Stimulated activated naive CD8-positive, alpha-beta T cell treated with anti-CD3 and anti-CD28 coated beads, Interleukin-15, Interleukin-2, amounts not matched to agents 100 ng/mL and 50 ng/mL, for 24 hours (primary cell): ENCODE data around the gene SLC52A3.

Experiments
- H3K27ac Mint-ChIP-seq: one replicate; pipeline ENCODE4 v1.8.0; 2021; ENCODE audit warnings: mild to moderate bottlenecking, mixed read lengths
- H3K27me3 Mint-ChIP-seq: one replicate; pipeline ENCODE4 v1.8.0; 2021; ENCODE audit warnings: mixed read lengths
- H3K36me3 Mint-ChIP-seq: one replicate; pipeline ENCODE4 v1.8.0; 2021; ENCODE audit warnings: low read depth, mixed read lengths
- H3K4me1 Mint-ChIP-seq: one replicate; pipeline ENCODE4 v1.8.0; 2021; ENCODE audit warnings: low read depth, mixed read lengths
- H3K4me3 Mint-ChIP-seq: one replicate; pipeline ENCODE4 v1.8.0; 2021; ENCODE audit warnings: mild to moderate bottlenecking, mixed read lengths
- H3K9me3 Mint-ChIP-seq: one replicate; pipeline ENCODE4 v1.8.0; 2021; ENCODE audit warnings: mixed read lengths

Gene SLC52A3

DNA sequence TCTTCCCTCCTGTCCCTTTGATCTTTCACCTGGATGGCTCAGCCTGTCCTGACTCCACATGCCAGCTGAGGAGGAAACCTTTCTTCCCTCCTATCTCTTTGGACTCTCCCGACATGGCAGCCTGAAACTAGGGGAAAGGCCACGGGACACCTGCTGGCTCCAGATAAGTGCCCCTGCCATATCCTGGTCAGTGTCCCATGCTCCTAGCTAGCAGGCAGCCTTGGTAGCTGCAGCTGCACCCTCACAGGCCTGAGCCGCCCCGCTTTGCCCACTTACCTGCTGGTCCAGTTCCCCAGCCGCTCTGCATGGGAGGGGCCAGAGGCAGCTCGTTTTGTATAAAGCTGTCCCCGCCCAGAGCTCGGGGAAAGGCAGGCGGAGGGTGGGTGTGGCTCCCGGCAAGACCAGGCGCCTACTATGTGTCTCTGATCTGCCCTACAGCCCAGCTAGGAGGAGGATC, 7.4 kb upstream of the SLC52A3 start:
- Mint-ChIP-seq H3K4me1 (no peaks in the 10 kb centered on the region), H3K27ac (no peak overlapping the region), H3K4me3 (no peak overlapping the region), H3K9me3 (no peaks in the 10 kb centered on the region), H3K36me3 (no peaks in the 10 kb centered on the region), H3K27me3 (peaks cover 13% of the 10 kb centered on the region)

- Mint-ChIP-seq H3K4me3 (no peak overlapping the region), H3K36me3 (no peaks in the 10 kb centered on the region), H3K4me1 (no peaks in the 10 kb centered on the region), H3K27ac (no peak overlapping the region), H3K27me3 (peaks cover 13% of the 10 kb centered on the region), H3K9me3 (no peaks in the 10 kb centered on the region)
Observed at GRCh38 chr20:774660-775057, 6.4 kb upstream of the SLC52A3 start.

DNA sequence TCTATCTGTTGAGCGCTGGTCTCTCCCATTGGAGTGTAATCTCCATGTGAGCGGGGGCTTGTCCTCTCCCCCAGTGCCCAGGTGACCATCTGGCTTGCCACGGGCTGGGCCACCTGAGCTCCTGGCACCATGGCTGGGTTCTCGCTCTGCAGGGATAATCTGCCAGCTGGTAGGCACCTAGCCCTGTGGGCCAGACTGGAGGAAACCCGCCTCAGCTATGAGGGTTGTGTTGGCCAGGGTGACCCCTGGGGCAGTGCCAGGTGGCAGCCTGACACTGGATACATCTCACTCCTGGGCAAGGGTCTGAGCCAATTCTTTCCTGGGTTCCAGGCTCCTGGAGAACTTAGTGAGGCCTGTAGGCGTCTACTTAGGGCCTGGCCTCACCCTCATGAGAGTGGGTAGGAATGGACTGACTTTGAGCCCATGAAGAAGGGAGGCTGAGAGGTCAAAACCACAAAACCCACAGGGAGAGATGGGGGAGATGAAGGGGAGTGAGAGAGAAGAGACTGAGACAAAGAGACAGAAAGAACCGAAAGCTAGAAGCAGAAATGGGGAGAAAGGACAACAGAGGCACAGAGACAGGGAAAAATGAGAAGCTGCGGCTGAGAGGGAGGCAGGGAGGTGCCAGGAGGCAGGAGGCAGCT, 5.8 kb upstream of the SLC52A3 start:
- no peaks in the 10 kb centered on the region for H3K9me3 Mint-ChIP-seq
- no peaks in the 10 kb centered on the region for H3K4me1 Mint-ChIP-seq
- no peak overlapping the region for H3K27ac Mint-ChIP-seq
- no peaks in the 10 kb centered on the region for H3K36me3 Mint-ChIP-seq
- no peak overlapping the region for H3K4me3 Mint-ChIP-seq
- H3K27me3 Mint-ChIP-seq: peaks cover 13% of the 10 kb centered on the region

- H3K27ac Mint-ChIP-seq: no peak overlapping the region
- no peaks in the 10 kb centered on the region for H3K36me3 Mint-ChIP-seq
- no peaks in the 10 kb centered on the region for H3K4me1 Mint-ChIP-seq
- H3K9me3 Mint-ChIP-seq: no peaks in the 10 kb centered on the region
- peaks cover 13% of the 10 kb centered on the region for H3K27me3 Mint-ChIP-seq
- no peak overlapping the region for H3K4me3 Mint-ChIP-seq
Observed at GRCh38 chr20:772806-773205, 4.5 kb upstream of the SLC52A3 start.

DNA sequence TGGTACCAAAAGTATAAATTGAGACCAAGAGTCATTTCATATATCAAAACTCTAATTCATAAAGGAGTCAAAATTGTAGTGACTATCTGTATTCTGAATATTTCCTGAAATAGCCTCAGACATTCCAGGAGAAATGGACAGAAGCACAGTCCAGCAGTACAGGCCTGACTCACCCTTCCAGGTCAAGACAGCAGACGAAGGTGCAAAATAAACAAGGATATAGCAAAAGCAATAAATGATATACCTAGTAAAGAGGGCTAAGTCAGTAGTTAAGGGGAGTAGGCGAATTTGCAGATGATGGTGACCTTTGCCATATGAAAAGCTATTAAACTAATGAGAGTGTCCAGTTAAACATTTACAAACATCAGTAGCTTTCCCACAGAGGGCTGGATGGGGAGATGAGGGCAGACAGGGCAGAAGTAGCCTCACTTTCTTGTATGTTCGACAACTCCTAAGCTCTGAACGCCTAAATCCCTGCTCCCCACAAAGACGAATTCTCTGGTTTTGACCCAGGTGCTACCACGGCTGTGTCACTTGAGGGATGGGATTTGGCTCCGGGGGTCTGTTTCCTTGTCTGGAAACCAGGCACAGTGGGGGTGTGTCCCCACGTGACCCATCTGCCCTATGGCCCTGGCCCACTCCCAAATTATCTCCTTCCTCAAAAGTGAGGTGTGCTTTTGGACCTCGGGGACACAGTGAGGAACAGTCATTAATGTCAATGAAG, 3.6 kb upstream of the SLC52A3 start:
- Mint-ChIP-seq H3K27me3 (peaks cover 13% of the 10 kb centered on the region), H3K4me1 (no peaks in the 10 kb centered on the region), H3K27ac (no peak overlapping the region), H3K9me3 (no peaks in the 10 kb centered on the region), H3K36me3 (no peaks in the 10 kb centered on the region), H3K4me3 (no peak overlapping the region)

DNA sequence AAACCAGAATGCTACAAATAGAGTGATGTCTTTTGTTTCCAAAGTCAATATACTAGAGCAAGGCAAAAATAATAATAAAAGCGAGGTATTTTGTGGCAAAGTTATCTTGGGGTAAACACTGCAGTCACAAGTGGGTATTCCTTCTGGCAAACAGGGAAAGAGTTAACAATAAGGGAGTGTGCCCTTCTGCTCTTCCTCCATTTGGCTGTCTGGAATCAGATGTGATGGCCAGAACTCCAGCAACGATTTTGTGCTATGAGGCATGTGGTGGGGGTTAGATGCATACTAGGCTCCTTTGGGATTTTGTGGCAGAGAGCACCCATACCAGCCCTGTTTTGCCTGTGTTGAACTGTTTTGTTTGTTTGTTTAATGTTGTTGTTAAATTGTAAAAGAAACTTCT, 2.4 kb upstream of the SLC52A3 start:
- Mint-ChIP-seq H3K27ac (no peak overlapping the region), H3K9me3 (no peaks in the 10 kb centered on the region), H3K27me3 (peaks cover 13% of the 10 kb centered on the region), H3K4me3 (no peak overlapping the region), H3K36me3 (no peaks in the 10 kb centered on the region), H3K4me1 (no peaks in the 10 kb centered on the region)

DNA sequence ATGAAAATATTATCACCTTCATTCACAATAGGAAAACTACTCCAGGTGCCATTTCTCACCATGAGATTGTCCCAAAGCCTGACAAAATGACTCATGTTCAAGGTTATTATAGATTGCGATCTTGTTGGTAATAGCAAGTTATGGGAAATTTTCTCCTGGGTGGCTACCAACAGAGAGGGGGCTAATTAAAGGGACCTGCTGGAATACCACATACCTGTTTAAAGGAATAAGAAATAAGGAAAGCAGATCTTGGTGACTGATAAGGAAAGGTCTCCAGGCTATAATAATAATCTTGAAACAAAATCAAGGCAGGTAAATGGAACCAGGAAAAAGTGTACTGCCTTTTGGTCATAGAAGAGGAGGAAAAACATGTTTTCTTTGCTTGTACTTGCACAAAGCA, 1.4 kb downstream of the SLC52A3 start:
- Mint-ChIP-seq H3K27me3 (peaks cover 7% of the 10 kb centered on the region), H3K4me3 (no peak overlapping the region), H3K4me1 (peaks cover 12% of the 10 kb centered on the region), H3K36me3 (no peaks in the 10 kb centered on the region), H3K27ac (no peak overlapping the region), H3K9me3 (no peaks in the 10 kb centered on the region)

GRCh38 chr20:764255-764654, 4.0 kb downstream of the SLC52A3 start:
- no peak overlapping the region for H3K4me3 Mint-ChIP-seq
- peaks cover 3% of the 10 kb centered on the region for H3K27me3 Mint-ChIP-seq
- no peak overlapping the region for H3K27ac Mint-ChIP-seq
- H3K9me3 Mint-ChIP-seq: no peaks in the 10 kb centered on the region
- no peaks in the 10 kb centered on the region for H3K36me3 Mint-ChIP-seq
- H3K4me1 Mint-ChIP-seq: peaks cover 12% of the 10 kb centered on the region

DNA sequence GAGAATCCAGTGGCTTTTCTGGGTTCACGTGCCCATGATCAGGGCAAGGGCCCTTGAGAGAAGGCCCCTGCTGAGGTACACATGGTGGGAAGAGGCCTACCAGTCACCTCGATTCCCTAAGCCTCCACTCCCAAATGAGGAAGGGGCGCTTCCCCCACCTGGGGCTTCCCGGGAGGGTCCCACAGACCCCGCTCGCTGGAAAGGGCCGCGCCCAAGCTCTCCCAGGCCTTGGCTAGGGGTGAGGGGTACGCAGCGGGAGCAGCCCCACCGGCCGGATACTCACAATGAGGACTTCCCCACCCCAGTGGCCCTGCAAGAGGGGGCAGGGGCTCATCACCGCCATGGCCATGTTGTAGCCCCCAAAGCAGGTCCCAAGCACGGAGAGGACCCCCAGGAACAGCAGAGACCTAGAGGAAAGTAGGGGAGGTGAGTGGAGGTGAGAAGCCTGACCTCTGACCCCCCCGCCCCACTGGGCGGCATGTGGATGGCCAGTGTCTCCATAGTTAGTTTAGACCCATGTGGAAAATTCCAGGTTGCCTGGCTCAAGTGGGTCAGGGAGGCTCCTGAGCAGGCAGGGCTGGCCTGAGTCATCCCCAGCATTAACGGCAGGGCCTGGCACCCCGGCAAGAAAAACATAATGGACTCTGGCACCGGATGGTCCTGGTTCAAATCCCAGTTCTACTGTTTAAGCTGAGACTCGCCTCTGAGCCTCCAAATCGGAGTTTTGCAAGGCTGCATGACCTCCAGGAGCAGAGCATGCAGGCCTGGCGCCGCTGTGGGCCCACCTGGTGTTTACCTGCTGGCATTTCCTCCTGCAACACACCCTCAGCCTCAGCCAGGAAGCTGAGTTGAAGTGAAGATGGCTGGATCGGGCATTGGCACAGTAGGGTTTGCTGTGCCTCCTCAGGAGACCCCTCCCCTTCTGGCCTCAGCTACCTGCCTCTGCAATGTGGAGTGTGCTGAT, 6.6 kb downstream of the SLC52A3 start:
- no peak overlapping the region for H3K4me3 Mint-ChIP-seq
- no peaks in the 10 kb centered on the region for H3K36me3 Mint-ChIP-seq
- H3K27me3 Mint-ChIP-seq: peaks cover 3% of the 10 kb centered on the region
- H3K4me1 Mint-ChIP-seq: peaks cover 12% of the 10 kb centered on the region
- no peaks in the 10 kb centered on the region for H3K9me3 Mint-ChIP-seq
- H3K27ac Mint-ChIP-seq: no peak overlapping the region

DNA sequence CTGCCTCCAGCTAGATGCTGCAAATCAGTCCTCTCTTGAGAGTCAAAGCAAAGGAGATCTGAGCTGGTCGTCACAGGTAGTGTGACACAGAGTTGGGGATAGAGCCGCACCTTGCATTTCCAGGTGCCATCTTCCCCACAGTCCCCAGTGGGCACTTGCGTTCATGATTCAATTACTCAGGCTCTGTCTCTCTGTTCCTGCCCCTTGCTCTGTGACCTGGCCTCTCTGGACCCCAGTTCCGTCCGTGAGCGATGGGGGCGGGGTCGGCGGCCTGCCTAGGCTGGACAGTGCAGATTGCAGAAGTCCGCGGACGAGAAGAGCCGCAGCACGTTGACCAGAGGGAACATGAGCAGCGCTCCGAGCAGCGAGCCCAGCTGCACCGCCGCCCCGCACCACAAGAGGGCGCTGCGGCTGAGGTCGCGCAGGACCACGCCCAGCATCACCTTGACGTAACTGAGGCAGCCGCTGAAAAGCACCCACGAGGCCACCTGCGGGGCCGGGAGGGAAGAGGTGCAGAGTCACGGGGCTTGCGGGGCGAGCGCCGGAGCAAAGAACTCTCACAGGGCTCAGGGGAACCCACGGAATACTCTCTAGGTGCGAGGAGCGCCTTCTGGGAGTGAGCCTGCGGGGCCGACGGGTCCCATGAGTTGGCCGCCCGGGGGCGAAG, 7.4 kb downstream of the SLC52A3 start:
- Mint-ChIP-seq H3K9me3 (no peaks in the 10 kb centered on the region), H3K4me3 (no peak overlapping the region), H3K27me3 (peaks cover 3% of the 10 kb centered on the region), H3K27ac (no peak overlapping the region), H3K36me3 (no peaks in the 10 kb centered on the region), H3K4me1 (peaks cover 12% of the 10 kb centered on the region)

DNA sequence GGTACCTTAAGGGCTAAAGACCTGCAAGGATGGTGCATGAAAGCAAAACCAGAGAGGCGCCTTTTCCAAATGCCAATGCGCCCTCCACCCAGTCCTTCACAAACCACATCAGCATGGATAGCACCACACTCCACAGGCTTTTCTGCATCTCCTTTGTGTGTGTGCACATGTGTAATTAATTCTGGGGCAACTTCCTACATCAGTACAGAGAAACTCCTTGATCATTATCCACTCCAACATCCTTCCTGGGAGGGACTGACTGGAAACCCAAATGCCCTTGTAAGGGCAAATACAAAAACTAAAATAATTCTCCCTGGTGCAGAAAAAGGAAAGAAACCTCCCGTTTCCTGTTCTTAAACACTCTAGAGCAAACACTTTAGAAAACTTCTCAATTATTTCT, 10.8 kb downstream of the SLC52A3 start:
- Mint-ChIP-seq H3K4me3 (no peak overlapping the region), H3K27me3 (peaks cover 3% of the 10 kb centered on the region), H3K36me3 (no peaks in the 10 kb centered on the region), H3K27ac (no peak overlapping the region), H3K4me1 (peaks cover 4% of the 10 kb centered on the region), H3K9me3 (no peaks in the 10 kb centered on the region)

DNA sequence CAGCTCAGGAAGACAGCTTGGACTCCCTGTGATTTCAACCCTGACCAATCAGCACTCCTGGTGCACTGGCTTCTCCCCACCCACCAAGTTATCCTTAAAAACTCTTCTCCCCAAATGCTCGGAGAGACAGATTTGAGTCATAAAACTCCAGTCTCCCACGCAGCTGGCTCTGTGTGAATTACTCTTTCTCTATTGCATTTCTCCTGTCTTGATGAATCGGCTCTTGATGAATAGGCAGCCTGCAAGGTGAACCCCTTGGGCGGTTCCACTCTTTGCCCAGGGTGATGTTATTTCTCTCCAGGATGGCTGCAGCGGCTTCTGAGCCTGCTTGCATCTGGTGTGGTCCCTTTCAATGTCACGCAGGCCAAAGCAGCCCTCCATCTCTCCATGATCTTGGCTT, 12.4 kb downstream of the SLC52A3 start:
- peaks cover 3% of the 10 kb centered on the region for H3K27me3 Mint-ChIP-seq
- no peaks in the 10 kb centered on the region for H3K36me3 Mint-ChIP-seq
- H3K4me1 Mint-ChIP-seq: peaks cover 4% of the 10 kb centered on the region
- no peaks in the 10 kb centered on the region for H3K9me3 Mint-ChIP-seq
- H3K27ac Mint-ChIP-seq: no peak overlapping the region
- no peak overlapping the region for H3K4me3 Mint-ChIP-seq

GRCh38 chr20:754904-755303, 13.4 kb downstream of the SLC52A3 start:
- peaks cover 4% of the 10 kb centered on the region for H3K4me1 Mint-ChIP-seq

DNA sequence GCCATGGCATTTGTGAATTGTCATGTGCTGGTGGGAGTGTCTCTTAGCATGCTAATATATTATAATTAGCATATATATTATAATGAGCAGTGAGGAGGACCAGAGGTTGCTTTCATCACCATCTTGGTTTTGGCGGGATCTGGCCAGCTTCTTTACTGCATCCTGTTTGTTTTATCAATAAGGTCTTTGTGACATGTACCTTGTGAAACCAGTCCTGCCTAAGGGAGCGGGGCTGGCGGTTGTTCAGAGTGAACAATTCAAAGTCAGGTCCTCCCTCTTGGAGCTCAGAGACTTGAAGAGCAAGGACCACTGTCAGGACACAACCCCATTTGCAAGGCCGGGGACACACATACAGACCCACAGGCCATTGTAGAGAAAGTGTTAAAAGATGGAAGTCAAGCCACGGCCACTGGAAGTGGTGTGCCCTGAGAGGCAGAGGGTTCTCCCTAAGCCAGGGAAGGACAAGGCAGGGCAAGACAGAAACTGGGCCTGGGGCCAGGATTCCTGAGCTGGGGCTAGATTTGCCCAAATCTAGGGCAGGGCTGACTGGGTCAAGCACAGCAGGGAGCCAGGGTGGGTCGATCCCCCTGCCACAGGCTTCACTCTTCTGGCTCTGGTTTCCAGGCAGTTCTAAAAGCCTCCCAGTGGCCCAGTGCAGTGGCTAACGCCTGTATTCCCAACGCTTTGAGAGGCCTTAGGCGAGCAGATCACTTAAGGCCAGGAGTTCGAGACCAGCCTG, 14.2 kb downstream of the SLC52A3 start:
- Mint-ChIP-seq H3K4me1 (peaks cover 4% of the 10 kb centered on the region), H3K9me3 (no peaks in the 10 kb centered on the region), H3K4me3 (no peak overlapping the region), H3K36me3 (no peaks in the 10 kb centered on the region), H3K27me3 (no peaks in the 10 kb centered on the region), H3K27ac (no peak overlapping the region)

More at GRCh38 chr20:754904-755303, 13.4 kb downstream of the SLC52A3 start:
- Mint-ChIP-seq H3K27me3 (peaks cover 2% of the 10 kb centered on the region), H3K36me3 (no peaks in the 10 kb centered on the region), H3K27ac (peak overlapping the region; percentile 65), H3K4me3 (no peak overlapping the region), H3K9me3 (no peaks in the 10 kb centered on the region)
